ENCODE results near the gene RNF8. TPM values are rescaled to one million over a fixed set of nuclear protein-coding genes. Genes with fewer than 3 reads are reported as not detected.
A peak's percentile ranks its signal among the peaks of the same experiment; 100 is the strongest.

The RNF8 gene
- total and polyA plus RNA-seq, 2 experiments from 2014 or later, result 38.5 to 49.9 TPM

DNA sequence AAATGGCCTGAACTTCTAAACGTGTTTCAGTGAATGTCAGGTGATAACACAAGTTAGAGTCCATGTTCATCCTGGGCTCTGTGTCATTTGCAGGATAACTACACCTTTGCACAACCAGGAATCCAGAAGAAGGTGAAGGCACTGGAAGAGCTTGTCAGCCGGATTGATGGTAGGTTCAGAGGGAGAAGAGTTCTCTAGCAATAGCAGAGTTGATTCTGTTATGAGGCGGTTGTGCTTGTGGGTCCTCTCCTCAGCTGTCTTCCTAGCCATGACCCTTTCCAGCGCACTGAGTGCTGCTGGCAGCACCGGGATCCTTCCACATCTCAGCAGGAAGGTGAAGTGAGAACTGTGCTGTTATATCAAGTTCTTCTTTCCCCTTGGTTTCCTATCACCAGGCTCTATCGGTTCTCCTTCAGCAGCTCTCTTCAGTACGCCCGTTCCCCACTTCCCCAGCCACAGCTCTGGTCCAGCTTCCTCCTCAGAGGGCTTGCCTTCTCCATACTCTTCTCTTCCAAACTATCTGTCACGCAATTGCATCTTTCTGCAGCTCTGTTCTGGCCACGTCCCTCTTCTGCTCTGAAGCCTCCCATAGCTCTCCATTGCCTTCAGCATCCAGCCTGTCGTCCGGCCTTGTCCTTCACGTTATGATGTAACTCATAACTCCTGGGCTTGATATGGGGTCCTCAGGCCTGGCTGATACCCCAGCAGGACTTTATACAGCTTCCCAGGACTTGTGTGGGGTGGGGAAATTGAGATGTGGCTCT lies 39.9 kb upstream of the RNF8 start:
- TF ChIP-seq, protein P1, sequence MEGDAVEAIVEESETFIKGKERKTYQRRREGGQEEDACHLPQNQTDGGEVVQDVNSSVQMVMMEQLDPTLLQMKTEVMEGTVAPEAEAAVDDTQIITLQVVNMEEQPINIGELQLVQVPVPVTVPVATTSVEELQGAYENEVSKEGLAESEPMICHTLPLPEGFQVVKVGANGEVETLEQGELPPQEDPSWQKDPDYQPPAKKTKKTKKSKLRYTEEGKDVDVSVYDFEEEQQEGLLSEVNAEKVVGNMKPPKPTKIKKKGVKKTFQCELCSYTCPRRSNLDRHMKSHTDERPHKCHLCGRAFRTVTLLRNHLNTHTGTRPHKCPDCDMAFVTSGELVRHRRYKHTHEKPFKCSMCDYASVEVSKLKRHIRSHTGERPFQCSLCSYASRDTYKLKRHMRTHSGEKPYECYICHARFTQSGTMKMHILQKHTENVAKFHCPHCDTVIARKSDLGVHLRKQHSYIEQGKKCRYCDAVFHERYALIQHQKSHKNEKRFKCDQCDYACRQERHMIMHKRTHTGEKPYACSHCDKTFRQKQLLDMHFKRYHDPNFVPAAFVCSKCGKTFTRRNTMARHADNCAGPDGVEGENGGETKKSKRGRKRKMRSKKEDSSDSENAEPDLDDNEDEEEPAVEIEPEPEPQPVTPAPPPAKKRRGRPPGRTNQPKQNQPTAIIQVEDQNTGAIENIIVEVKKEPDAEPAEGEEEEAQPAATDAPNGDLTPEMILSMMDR (IDR thresholded peaks at IDR 0.05; ENCODE audit: low read depth, low read length), result no peak
- Histone ChIP-seq H3K4me1 (ENCODE audit: low read depth) (no peaks in the 10 kb centered on the region), H3K4me3 (no peak overlapping the region), H3K9me3 (ENCODE audit: low read depth) (no peaks in the 10 kb centered on the region), H3K36me3 (peaks cover 29% of the 10 kb centered on the region), H3K27me3 (no peaks in the 10 kb centered on the region), H3K27ac (no peak overlapping the region)
- no peak for DNase-seq (ENCODE audit: low read depth in 1 of 2, low spot score in 1 of 2)

DNA sequence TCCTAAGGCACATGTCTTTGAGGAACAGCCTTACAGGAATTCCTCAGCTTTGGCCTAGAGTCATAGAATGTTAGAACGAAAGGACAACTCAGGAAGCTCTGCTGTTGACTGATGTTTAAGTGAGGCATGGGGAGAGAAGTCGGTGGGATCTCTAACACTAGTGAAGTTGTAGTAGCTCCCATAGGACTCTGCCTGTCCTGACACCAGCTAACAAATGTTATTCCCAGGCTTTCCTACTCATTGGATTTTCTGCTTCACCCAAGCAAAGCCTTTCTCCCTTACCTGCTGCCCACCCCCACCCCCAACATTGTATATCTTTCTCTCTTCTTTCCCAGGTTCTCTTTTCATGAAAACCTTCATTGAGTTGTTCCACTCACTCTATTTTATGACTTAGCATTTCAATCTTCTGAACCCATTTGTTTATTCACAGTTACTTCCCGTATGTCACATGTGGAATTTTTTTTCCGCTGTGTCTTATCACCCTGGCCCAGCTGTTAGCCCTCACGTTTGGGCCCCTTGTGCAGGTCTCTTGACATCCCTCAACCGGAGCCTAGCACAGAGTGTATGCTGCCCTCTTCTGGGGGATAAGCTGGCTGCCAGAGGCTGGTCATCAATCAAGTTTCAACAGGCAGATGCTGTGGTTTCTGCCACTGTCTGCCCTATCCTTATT lies 39.2 kb upstream of the RNF8 start:
- peak; percentile 80 to 91 for DNase-seq (ENCODE audit: low read depth in 1 of 2, low spot score in 1 of 2)
- Histone ChIP-seq H3K36me3 (peaks cover 29% of the 10 kb centered on the region), H3K27ac (no peak overlapping the region), H3K9me3 (ENCODE audit: low read depth) (no peaks in the 10 kb centered on the region), H3K27me3 (no peaks in the 10 kb centered on the region), H3K4me3 (no peak overlapping the region), H3K4me1 (ENCODE audit: low read depth) (no peaks in the 10 kb centered on the region)
- TF ChIP-seq, protein P1 (IDR thresholded peaks at IDR 0.05; ENCODE audit: low read depth, low read length), result peak; percentile 78

DNA sequence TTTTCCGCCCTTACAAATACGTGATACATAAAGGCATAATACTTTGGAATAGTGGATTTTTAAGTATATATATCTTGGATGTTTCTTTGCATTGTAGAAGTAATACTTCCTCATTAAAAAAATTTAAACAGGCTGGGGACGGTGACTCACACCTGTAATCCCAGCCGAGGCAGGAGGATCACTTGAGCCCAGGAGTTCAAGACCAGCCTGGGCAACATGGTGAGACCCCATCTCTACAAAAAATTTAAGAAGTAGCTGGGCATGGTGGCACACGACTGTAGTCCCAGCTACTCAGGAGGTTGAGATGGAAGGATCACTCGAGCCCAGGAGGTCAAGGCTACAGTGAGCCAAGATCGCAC lies 38.6 kb upstream of the RNF8 start:
- TF ChIP-seq, protein P1 (IDR thresholded peaks at IDR 0.05; ENCODE audit: low read depth, low read length), result no peak
- Histone ChIP-seq H3K9me3 (ENCODE audit: low read depth) (no peaks in the 10 kb centered on the region), H3K4me3 (no peak overlapping the region), H3K4me1 (ENCODE audit: low read depth) (no peaks in the 10 kb centered on the region), H3K36me3 (peaks cover 29% of the 10 kb centered on the region), H3K27ac (no peak overlapping the region), H3K27me3 (no peaks in the 10 kb centered on the region)
- DNase-seq (ENCODE audit: low read depth in 1 of 2, low spot score in 1 of 2), result no peak

DNA sequence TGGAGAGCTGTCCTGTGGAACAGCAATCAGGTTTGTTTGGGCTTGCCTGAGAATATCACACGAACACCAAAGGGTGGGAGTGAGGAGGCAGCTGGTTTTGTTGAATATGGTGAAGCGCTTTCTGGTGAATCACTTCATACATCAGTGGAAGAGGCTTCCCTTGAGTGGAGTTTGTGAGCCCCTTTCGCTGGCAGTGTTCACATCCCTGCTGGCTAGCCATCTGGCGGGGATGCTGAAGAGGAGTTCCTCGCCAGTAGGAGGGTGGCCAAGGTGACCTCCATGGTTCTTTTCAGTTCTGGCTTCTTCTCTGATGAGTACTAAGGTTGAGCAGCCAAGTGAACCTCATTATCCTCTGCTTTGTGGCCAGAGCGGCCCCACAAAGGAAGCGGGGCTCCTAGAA lies 37.7 kb upstream of the RNF8 start:
- peaks cover 29% of the 10 kb centered on the region for H3K36me3 ChIP-seq
- no peaks in the 10 kb centered on the region for H3K27me3 ChIP-seq
- no peak for DNase-seq (ENCODE audit: low read depth in 1 of 2, low spot score in 1 of 2)
- peaks cover 3% of the 10 kb centered on the region for H3K4me1 ChIP-seq (ENCODE audit: low read depth)
- H3K4me3 ChIP-seq, result no peak overlapping the region
- H3K9me3 ChIP-seq (ENCODE audit: low read depth), result no peaks in the 10 kb centered on the region
- TF ChIP-seq, protein P1 (IDR thresholded peaks at IDR 0.05; ENCODE audit: low read depth, low read length), result no peak
- no peak overlapping the region for H3K27ac ChIP-seq

DNA sequence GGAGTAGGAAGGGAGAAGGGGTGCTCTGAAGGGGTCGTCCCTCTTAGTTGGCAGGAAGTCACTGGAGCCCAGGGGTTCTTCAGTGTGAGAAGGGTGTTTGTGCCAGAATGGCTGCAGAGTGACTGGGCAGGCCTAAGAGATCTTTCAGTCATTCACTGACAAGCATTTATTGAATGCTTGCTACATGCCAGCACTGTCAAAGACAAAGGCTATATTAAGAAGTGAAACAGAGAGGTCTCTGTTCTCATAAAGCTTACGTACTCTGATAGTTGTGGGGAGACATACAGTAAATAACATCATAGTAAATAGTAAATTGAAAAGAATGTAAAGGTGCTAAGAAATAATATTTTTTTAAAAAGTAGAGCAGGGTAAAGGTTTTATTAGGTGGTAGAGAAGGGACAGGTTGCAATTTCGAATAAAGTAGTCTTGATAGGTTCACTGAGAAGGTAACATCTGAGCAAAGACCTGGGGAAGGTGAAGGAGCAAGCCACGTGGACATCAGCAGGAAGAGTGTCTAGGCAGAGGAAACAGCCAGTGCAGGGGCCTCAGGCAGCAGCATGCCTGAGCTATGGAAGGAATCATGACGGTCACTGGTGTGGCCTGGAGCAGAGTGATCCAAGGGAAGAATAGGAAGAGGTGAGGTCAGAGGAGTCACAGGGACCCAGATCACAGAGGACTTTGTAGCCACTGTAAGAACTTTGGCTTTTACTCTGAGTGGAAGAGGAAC lies 36.3 kb upstream of the RNF8 start:
- Histone ChIP-seq H3K4me1 (ENCODE audit: low read depth) (peaks cover 8% of the 10 kb centered on the region), H3K9me3 (ENCODE audit: low read depth) (no peaks in the 10 kb centered on the region), H3K27me3 (no peaks in the 10 kb centered on the region), H3K36me3 (peaks cover 29% of the 10 kb centered on the region), H3K27ac (no peak overlapping the region), H3K4me3 (no peak overlapping the region)
- TF ChIP-seq, protein P1 (IDR thresholded peaks at IDR 0.05; ENCODE audit: low read depth, low read length), result no peak
- no peak for DNase-seq (ENCODE audit: low read depth in 1 of 2, low spot score in 1 of 2)

Measured in cardiac muscle cell (in vitro differentiated cells and primary cell).